ENCODE data around the gene WWC2.
"Not testable (repeated sequence)": the region's sequence is repeated elsewhere in the genome, so short reads cannot be mapped to it uniquely, and the experiment has no call there.

WWC2 gene

DNA sequence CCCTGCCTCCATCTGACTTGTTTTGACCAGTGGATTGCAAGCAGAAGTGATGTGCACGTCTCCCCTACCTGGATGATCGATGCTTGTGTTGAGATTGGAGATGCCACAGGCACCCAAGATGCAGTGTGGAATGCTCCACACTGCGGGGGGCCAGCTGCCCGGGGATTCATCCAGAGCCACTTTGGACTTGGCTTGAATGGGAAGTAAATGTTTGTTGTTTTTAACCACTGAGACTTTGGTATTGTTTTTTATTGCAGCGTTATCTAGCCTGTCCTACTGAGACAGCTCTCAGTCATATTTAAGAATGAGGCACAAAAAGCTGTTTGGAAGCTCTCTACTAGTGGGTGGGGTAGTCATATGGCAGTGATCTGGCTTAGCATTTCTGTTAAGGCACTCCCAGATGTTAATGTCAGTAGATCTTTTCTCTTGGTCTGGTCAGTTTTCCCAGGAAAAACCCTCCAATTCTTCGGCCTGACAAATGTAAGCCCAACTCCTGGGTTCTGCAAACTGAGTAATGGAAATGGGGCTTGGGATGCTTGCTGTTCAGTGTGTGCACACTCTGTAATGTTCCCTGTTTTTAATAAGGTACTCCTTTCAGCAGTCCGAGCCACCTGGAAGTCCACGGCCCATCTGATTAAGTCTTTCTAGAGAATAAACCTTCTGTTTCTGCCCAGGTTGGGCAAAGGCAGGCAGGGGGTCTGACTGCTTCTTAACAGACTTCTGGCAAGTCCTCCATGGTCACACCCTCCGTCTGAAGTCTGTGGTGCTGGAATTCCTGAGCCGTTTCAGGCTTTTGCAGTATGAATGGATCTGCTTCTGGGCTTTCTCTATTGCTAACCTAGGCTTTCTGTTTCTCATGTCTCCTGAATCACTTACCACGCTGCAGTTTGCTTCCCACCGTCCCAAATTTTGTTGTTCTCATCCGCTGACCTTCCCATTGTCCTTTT is 74.8 kb downstream of the WWC2 start:
- peak; percentile 35 for DNase-seq

DNA sequence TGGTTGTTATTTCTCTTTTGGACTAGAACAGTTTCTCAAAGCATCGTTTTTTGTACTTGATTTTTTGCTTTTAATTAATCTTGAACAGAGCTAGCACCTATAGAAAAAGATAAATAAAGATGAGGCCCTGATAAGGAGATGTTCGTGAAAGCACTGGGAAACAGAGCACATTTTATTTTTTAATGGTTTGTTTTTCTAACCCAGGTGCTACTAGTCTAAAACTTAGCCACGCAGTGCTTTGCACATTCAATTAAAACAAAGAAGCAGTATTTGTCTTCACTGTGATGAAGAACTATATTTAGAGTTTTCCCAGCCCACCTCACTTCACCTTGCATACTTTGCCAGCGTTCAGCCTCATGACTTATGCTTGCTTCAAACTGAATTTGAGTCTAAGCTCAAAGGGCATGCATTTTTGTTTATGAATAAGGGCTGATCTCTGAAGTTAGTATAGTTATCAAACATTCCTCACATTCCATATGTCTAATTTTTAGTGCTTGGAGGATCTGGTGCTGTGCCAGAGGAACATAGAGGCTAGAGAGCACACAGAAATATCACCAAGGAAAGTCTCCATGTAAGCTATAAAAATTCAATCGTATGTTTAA is 76.7 kb downstream of the WWC2 start:
- DNase-seq = no peak

DNA sequence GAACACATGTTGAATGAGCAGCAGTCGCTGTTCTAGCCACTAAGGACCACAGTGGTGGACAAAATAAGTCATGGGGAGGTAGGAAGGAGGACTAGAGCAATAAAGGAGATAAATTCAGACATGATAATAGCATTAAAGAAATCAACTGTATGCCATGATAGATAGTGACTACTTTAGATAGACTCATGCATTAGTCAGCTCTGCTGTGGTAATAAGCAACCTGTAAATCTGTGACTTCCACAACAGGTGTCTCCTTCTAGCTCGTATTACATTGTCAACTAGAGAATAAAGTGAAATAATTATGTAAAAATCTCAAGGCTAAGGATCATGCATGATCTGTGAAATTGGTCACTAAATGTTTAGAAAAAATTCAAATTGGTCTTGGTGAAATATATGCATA is 77.9 kb downstream of the WWC2 start:
- DNase-seq = no peak

DNA sequence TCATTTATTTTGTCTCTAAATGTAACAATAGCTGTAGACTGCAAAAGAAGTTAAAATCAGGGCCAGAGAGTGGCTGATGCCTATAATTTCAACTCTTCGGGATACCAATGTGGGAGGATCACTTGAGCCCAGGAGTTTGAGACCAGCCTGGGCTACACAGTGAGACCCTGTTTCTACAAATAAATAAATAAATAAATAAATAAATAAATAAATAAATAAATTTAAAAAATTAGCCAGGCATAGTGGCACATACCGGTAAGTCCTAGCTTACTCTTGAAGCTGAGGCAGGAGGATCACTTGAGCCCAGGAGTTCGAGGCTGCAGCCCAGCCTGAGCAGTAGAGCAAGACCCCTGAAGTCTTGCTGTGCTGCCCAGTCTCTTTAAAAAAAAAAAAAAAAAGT is 79.1 kb downstream of the WWC2 start:
- DNase-seq = no peak

DNA sequence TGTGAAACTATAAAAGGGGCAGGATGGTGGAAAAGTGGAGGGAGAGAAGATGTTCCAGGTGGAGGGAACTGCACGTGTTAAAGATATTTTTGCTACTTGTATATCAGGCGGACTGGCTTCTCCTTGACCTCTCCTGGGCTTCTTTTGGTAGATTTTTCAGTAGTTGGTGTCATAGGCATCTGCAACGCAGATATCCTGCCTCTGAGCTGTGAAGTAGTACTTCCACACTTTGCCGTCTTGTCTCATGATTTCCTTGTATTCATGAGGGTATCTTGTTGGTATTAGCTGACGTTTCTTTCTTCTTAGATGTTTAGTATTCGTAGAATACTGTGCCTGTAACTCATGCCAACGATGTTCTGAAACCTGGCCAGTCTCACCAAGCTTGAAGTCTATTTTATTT is 81.0 kb downstream of the WWC2 start:
- no peak for DNase-seq

DNA sequence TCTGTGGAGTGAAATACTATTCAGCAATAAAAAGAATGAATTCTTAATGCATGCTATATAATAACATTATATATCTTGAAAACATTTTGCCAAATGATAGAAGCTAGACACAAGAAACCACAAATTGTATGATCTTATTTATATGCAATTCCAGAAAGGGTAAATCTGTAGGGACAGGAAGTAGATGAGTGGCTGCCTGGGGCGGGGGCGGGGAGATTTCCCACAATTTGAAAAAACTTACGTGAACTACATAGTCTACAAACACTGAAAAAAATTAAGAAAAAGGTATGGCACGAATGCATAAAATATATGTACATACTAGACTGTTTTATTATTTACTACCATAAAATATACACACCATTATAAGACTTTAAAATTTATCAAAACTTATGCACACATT is 81.6 kb downstream of the WWC2 start:
- no peak for DNase-seq

DNA sequence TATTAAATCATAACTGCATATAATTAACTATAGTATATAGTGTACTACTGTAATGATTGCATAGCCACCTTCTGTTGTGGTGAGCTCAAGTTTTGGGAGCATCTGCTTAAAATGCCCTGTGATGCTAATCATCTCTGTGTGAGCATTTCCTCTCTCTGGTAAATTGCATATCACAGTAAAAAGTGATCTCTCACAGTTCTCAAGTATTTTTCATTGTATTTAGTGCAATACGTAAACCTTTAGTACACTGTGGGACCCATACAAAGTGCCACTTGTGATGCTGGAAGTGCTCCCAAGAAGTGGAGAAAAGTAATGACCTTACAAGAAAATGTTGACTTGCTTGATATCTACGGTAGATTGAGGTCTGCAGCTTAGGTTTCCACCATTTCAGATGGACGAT is 82.0 kb downstream of the WWC2 start:
- no peak for DNase-seq

DNA sequence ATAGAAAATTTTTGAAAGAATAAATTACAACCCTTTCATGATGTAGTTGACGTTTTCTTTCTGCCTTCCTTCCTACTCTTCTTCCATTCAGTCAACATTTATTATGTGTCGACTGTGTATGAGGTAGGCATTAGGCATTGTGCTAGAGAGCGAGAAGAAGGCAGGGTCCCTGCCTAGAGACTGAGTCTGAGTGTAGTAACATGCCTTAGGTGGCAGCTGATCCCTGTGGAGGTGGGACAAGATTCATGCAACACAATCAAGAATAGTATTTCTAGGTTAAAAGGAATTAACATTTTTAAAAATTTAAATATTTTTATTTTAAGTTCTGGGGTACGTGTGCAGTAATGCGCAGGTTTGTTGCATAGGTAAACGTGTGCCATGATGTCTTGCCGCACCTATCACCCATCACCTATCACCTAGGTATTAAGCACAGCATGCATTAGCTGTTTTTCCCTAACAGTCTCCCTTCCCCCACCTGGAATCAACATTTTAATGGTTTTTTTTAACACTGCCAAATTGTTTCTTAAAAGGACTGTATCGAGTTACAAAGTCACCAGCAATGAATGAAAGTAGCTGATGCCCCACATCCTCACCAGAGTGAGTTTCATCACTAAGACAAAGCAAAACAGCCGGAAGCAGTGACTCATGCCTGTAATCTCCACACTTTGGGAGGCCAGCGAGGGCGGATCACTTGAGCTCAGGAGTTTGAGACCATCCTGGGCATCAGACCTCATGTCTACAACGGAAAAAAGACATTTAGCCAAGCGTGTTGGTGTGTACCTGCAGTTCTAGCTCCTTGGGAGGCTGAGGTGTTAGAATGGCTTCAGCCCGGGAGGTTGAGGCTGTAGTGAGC is 84.0 kb downstream of the WWC2 start:
- no peak for DNase-seq

DNA sequence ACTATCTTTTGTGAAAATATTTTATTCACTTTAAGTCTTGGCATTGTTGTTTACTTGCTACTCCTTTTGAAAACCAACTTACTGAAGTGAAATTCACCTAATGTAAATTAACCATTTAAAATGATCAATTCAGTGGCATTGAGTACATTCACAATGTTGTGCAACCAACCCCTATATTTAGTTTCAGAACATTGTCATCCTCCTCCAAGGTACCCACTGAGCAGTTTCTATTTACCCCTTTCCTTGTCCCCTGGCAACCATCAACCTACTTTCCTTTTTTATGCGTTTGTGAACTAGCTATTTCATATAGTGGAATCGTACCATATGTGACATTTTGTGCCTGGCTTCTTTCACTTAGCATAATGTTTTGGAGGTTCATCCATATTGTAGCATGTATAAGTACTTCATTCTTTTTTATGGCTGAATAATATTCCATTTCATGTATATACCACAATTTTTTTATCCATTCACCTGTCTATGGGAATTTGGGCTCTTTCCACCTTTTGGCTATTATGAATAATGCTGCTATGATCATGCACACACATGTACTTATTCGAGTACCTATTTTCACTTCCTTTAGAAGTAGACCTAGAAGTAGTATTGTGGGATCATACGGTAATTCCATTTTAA is 85.0 kb downstream of the WWC2 start:
- DNase-seq = no peak

DNA sequence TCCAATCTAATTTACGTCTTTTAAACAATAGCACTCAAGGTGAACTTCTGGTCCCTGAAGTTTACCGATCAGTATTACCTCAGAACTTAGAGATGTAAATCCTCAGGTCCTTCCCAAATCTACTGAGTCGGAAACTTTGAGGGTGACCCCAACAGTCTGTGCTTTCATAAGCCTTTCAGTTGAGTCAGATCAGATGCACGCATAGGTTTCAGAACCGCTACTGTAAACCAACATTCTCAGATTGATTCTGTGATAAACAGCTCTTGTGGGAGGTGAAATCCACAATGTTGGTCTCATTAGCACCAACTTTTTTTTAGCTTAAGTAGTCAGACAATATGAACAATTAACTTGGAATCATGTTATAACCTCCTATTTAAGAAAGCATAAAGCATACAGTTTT is 86.0 kb downstream of the WWC2 start:
- no peak for DNase-seq

- DNase-seq = no peak
Measured at GRCh38 chr4:183185559-183185958, 86.5 kb downstream of the WWC2 start.

- no peak for DNase-seq
Measured at GRCh38 chr4:183186813-183187212, 87.8 kb downstream of the WWC2 start.

DNA sequence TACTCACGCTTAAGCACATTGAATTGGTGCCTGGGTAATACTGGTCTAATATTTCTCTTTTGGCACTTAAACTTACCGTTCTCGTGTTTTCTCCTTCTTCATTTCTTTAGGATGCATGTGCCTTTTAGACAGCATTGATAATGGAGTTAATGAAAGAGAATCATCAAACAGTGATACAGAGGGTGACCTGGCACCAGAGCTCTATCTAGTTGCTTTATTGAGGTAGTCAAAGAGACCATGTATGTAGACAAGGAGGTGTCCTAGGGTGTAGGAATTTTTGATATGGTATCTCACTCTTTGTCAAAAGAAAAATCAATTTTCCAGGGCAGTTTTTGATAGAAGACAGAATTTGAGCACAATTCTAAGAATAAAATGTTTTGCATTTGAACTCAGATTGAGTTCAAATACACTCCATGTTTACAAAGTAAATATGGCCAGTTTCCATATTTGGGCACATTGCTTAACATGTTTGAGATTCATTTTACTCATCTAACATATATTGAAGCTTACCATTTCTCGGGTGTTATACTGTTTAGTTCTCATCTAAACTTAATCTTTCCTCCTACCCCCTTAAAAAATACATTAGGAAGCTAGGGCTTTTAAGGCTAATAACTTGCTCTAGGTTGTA is 92.0 kb downstream of the WWC2 start:
- DNase-seq = no peak

GRCh38 chr4:183191630-183192029 is 92.6 kb downstream of the WWC2 start:
- no peak for DNase-seq

DNA sequence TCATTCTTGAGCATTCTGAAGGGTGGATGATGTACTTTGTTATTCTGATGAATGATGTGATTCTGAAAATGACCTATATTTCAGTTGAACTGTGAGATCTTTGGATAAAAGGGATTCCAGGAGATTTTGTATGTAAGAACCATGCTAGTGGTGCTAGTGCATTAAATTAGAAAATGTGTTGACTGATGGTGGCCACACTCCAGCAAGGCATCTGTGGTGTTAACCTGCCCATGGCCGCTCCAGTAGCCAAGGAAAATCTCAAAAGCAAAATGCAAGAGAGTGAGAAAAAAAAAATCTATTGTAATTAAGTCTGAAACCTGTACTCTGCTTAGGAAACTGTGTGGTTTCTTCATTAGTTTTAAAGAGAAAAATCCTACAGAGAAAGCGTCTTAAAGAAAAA is 93.5 kb downstream of the WWC2 start:
- no peak for DNase-seq

DNA sequence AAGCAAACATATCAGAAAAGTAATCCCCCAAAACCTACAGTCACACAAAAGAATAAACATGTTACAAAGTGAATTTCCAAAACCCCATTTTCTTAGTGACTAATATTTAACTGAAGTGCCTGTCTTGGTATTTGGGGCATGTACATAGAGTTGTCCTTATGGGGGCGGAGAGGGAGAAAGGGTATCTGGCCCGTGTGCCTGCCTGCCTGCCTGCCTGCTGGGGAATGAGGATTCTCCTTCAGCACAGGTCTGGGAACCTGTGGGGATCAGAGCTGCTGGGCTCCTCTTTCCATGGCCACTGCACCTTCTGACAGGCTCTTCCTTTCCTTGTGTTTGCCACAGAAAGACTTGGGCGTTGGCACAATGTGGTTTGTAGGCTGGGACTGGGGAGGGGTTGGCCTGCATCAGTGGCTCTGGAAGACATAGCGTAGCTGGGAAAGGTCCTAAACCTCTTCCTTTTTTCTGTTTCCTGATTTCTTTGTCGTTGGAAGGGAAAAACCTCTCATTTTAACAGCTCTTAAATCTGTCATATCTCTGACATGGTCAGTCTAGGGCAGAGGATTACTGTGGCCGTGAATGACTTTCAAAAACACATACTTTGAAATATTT is 94.8 kb downstream of the WWC2 start:
- not testable (repeated sequence) for DNase-seq

GRCh38 chr4:183195534-183195933 is 96.5 kb downstream of the WWC2 start:
- DNase-seq = no peak

GRCh38 chr4:183197140-183197539 is 98.1 kb downstream of the WWC2 start:
- DNase-seq = no peak

GRCh38 chr4:183200453-183200852 is 101.4 kb downstream of the WWC2 start:
- no peak for DNase-seq

- no peak for DNase-seq
Measured at GRCh38 chr4:183201331-183201730, 102.3 kb downstream of the WWC2 start.

DNA sequence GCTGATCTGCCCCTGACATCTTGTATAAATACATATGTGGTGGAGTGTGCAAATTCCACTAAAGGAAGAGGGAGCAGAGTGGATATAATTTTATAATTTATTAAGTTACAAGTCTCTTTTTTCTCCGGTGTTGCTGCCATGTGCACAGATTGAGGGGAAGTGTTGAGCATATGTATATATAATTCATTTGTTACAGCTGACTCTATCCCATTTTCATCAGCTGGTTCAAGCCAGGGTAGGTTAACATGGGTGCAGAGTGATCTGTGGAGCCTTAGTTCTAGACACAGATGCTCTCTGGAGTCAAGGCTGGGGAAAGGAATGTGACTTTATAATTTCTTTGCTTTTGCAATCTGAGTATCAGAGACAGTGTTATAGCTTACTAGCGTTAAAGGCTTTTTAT is 103.5 kb downstream of the WWC2 start:
- no peak for DNase-seq

- no peak for DNase-seq
Measured at GRCh38 chr4:183204793-183205192, 105.7 kb downstream of the WWC2 start.

All from left hindlimb (tissue), 1 donor.